Right ventricle myocardium inferior (tissue), 1 donor: ENCODE measurements around the gene SYCP2. TPM values are rescaled to one million over a fixed set of nuclear protein-coding genes. Genes with fewer than 3 reads are reported as not detected.
"Not testable (repeated sequence)": the region's sequence is repeated elsewhere in the genome, so short reads cannot be mapped to it uniquely, and the experiment has no call there.

Source experiments
- ATAC-seq: fragments of 200-7000 bp; cut with Tn5 transposase; one replicate; pipeline ENCODE4 v1.9.1; 2020; ENCODE audit warnings: mild to moderate bottlenecking, moderate library complexity
- DNase-seq: peaks from one replicate; pipeline ENCODE4 v3.0.0; 2021; ENCODE audit errors: missing footprints
- intact Hi-C: fragments of 100-400 bp; cut with DNase I; formaldehyde crosslinking; loops from one replicate; pipeline ENCODE4 v1.11.0; 2022
- total RNA-seq: library from RNA; stranded (reverse); fragmentation: NEBNext Ultra II Directional; extraction: Animal tissue kit (Norgen Biotek cat#: 25700); gene quantifications from one replicate; pipeline ENCODE4 v1.2.1, GENCODE V29; 2021
- donor health status: DM: no; HTN: yes; CAD: no; lungs with severe emphysema.

SYCP2 gene
- total RNA-seq, 1 donor from 2014 or later, result 1.4 TPM

DNA sequence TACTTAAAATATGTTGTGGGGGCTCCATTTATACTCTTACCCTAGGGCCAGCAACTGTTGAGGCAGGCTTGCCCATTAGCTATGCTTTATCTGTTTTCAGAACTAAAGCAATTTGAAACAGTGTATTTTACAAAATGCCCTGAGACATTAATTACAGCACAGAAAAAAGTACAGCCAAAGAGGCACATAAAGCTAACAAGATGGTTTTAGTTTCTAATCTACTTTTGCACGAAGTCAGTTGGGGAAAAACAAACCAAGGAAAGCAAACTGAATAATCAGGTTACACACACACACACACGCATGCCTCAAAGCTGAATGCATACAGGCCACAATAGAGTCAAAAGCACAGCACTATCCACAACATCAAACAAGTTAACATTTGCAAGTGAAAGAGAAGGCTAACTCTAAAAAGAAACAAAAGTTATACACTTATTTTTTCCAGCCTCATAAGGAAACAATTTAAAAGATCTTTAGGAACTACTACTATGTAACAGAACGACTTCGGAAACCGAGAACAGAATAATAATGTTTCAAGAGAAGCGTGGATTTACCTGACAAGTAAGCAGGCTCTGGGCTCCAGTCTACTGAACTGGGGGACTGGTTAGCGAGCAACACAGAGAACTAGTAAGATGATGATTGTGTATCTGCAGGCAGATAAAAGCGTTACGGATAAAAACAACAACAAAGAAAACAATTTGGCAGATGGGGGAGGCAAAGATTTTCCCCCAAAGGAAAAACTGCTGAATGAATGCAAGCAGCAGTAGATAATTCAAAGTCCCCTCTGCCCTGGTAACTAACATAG is 1.7 kb downstream of the SYCP2 start:
- ATAC-seq (no peak), DNase-seq (no peak)
- intact Hi-C loops, result loop anchor here (10.0 kb wide), 1 partner anchor 147 kb away; no protein-coding TSS in a partner anchor

DNA sequence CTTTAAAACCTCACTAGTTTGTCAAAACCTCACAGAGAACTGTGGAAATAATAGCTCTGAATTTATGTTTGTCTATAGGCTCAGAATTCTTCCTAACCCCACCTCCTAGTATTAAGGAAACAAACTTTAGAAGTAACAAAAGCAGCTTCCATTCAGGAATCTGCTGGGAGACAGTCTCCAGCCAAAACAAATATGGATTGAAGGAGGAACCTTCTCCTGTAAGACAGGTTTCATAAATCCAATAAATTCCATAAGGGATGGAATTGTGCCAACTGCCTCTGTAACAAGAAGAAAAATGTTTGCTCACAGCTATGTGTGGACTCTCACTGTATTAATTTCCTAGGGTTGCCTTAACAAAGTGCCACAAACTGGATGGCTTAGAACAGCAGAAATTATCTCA is 7.5 kb downstream of the SYCP2 start:
- DNase-seq (no peak), ATAC-seq (no peak)
- intact Hi-C loops, result no loop called here

DNA sequence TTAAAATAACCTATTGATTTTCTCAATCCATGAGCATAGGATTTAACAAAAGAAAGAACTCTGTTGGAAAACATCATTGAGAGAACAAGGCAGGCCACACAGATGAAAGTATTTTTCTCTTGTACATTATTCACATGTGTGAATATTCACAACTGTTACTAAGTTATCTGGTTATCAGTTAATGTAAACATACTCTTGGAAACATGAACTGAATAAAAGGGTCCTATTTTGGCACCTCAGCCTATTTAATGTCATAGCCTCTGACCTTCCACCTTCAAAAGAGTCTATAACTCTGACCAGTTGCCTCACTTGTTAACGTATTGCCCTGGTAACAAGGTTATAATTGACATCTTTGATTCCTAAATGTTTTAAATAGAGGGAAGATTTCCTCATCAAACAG is 8.1 kb downstream of the SYCP2 start:
- ATAC-seq, result no peak
- DNase-seq, result no peak
- intact Hi-C loops, result no loop called here

DNA sequence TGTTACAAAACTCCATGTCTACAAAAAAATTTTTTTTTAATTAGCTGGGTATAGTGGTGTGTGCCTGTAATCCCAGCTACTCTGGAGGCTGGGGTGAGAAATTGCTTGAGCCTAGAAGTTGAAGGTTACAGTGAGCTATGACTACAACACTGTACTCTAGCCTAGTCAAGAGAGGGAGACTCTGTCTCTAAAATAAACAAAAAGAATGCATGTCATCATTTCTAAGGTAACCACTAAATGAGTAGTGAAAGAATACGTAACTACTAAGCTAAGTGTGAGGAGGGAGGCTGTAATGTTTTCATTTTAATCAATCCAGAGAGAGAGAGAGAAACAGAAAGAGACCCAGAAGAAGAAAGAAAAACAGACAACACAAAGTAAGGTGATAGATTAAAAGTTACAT is 9.9 kb downstream of the SYCP2 start:
- DNase-seq, result no peak
- intact Hi-C loops, result no loop called here
- ATAC-seq, result no peak

DNA sequence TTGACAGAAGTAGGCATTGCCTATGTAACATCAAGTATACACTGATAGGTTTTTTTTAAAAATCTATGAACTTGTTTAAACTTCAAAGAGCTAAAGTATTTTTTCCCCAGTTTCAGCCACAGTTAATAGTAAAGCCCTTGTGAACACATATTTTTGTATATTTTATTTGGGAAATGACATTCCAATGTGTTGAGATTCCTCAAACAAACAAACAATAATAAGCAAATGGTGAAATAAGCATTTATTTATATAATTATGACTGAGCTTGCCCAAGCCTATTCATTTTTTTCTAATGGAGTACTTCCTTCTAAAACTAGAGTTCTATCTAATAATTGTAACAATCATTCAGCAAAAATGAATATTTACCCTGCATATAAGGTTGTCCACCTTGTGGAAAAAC is 12.5 kb downstream of the SYCP2 start:
- DNase-seq (no peak), ATAC-seq (no peak)
- intact Hi-C loops, result no loop called here

DNA sequence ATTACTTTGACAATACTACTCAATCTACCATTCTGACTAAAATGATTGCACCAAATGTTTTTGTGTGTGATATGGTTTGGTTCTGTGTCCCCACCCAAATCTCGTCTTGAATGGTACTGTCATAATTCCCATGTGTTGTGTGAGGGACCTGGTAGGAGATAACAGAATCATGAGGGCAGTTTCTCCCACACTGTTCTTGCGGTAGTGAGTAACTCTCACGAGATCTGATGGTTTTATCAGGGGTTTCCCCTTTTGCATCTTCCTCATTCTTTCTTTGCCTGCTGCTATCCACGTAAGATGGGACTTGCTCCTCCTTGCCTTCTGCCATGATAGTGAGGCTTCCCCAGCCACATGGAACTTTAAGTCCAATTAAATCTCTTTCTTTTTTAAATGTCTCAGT is 20.8 kb downstream of the SYCP2 start:
- no peak for DNase-seq

DNA sequence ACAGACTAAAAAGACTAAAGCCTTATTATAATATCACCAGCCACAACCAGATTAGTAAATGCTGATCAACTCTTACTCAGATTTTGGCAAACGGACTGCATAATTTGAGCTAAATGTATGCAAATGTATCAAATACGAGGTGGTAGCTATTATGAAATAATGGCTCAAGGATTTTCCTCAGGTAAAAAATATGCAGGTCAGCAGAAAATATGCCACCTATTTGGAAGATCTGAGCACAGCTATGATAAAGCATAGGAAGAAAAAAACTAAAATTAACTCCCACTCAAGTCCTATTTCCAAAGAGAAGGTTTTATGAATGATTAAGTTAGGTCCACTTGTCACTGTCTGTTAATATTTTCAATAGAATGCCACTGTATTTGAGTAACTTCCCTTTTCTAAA is 22.4 kb downstream of the SYCP2 start:
- intact Hi-C loops, result no loop called here
- ATAC-seq (no peak), DNase-seq (no peak)

More for the DNA sequence above, 20.8 kb downstream of the SYCP2 start:
- intact Hi-C loops, result no loop called here
- ATAC-seq, result no peak

DNA sequence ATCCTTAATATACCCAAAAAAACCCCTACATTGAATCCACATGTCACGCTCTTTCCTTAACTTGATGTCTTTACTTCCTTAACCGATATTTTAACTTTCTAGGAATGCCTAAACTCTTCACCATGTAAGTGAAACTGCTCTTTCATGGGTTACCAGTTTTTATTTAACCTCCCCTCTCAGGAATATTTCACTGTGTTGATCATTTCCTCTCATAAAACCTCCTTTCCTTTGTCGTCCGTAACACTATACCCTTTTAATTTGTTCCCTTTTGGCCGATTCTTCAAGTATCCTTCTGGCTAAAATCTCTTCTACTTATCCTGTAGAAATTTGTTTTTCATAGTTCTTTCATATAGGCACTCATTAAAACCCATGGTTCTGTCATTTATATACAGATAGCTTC is 24.6 kb downstream of the SYCP2 start:
- intact Hi-C loops, result no loop called here
- DNase-seq (no peak), ATAC-seq (no peak)

DNA sequence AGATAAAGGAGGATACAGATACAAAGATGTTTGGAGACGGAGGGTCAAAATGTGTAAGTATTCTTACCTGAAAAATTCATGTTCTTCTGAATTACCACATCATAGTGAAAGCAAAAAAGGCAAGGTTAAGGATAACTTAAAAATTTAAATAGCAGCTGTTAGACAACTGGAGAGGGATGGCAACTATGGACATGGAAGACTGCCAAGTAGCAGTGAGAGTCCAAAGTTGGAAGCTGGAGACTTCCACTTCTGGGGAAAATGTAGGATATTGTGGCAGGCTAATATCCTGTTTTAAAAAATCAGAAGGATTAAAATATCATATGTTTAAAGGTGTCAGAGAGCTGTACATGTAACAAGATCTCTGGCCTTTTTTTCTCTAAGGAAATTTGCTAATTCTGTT is 29.8 kb downstream of the SYCP2 start:
- ATAC-seq, result no peak
- DNase-seq, result no peak
- intact Hi-C loops, result no loop called here

DNA sequence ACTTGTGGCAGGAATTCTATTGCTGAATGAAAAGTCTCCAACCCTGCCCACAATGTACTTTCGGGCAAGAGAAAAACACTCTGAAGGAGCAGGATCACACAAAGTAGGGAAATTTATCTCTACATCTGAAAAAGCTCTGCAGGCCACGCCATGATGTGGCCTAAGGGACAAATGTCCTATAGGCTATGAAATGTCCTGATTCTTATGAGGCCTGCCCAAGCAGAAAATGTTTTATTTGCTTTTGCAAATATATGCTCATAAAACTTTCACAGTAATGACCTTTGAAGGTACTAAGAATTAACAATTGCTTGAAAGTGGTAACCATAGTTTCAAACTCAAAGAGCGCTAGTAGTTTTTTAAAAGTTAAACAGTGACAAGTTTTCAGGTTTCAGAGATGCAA is 31.0 kb downstream of the SYCP2 start:
- intact Hi-C loops, result no loop called here
- DNase-seq (no peak), ATAC-seq (no peak)

DNA sequence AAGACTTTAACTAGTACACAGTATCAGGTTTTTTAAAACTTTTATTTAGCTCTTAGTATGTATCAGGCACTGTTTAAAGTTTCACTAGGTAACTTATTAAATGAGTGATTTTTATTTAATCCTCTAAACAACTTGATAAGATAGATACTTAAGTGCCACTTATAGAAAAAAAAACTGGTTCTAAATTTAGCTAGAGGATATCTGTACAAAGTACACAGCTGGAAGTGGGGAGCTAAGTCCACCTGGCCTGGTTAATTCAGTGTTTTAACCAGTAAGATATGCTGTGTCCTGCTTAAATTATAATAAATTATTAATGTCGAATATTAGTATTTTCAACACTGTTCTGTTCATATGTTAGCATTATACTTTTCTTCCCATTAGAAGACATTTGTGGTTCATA is 37.5 kb downstream of the SYCP2 start:
- no peak for DNase-seq
- intact Hi-C loops, result no loop called here
- no peak for ATAC-seq

DNA sequence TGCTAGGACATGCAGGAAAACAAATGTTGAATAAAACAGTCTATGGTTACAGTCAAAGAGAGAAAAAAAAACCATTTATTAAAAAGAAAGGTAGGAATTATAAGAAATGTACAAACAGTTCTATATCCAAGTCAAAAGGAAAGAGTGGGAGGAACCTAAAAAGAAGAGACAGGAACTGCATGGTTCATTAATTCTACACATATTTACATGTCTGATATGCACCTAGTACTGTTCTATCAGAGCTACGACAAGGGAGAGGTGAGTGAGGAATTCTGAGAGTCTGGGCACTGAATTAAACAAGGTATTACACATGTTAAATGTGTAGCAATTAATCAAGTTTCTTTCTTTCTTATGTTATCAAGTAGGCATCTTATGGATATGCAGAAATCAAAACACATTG is 41.9 kb downstream of the SYCP2 start:
- DNase-seq (no peak), ATAC-seq (no peak)
- intact Hi-C loops, result no loop called here

DNA sequence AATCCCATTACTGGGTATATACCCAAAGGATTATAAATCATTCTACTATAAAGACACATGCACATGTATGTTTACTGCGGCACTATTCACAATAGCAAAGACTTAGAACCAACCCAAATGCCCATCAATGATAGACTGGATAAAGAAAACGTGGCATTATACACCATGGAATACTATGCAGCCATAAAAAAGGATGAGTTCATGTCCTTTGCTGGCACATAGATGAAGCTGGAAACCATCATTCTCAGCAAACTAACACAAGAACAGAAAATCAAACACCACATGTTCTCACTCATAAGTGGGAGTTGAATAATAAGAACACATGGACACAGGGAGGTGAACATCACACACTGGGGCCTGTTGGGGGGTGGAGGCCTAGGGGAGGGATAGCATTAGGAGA is 43.4 kb downstream of the SYCP2 start:
- intact Hi-C loops, ATAC-seq, DNase-seq: not testable (repeated sequence)

DNA sequence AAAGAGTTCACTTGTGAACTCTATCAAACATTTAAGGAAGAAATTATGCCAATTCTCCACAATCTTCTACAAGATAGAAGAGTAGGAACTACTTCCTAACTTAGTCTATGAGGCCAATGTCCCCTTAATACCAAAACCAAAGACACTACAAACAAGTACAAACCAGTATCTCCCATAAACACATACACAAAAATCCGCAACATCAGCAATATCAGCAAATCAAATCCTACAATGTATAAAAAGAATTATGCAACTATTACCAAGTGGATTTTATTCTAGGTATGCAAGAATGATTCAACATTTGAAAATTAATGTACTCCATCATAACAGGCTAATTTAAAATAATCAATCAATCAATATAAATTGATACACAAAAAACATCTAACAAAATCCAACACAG is 45.4 kb downstream of the SYCP2 start:
- ATAC-seq, result no peak
- intact Hi-C loops, result no loop called here
- no peak for DNase-seq

DNA sequence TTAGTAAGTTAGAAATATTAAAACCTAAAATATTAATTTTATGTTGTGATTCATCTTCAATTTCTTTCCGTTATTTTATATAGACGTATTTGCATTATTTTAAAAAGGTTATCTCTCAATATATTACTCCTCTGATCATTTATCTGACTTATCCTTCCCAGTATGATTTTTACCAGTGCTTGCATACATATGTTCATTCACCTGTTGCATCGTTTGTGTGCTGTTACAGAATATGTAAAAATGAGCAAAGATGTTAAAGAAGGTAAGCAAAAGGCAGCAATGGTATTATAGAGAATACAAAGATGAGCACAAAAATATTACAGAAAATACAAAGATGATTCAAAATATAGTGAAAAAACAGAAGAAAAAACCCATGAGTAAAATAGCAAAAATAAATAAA is 48.9 kb downstream of the SYCP2 start:
- no peak for ATAC-seq
- intact Hi-C loops, result no loop called here
- no peak for DNase-seq

DNA sequence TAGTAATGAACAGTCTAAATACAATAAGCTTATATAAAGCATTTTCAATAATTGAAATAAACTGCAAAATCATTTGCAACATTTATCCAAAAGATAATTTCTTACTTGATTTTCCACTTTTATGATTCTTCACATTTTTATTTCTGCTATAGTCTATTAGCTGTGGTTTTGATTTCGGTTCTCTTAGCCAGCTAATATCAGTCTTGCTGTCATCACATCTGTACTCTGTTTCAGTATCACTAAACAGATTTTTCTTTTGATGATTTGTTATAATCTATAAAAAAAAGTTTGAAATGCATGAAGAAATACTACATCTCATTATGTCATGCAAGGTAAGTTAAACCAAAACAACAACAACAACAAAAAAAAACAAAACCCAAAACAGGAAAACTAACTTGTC is 53.2 kb downstream of the SYCP2 start:
- intact Hi-C loops, result no loop called here
- DNase-seq (no peak), ATAC-seq (no peak)

DNA sequence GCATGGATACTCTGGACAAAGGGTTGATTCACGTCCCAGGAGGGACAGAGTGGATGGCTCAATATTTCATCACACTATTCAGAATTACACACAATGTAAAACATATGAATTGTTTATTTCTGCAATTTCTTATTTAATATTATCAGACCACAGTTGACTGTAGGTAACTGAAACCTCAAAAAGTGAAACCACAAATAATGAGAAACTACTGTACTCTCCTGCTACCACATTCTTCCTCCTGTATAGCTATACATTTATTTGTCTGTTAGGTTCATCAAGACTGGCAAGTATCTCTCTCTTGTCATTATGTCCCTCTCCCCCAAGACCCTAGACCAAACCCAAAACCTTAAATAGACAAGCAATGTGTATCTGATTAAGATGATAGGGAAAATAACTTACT is 60.0 kb downstream of the SYCP2 start:
- ATAC-seq (no peak), DNase-seq (no peak)
- intact Hi-C loops, result no loop called here

DNA sequence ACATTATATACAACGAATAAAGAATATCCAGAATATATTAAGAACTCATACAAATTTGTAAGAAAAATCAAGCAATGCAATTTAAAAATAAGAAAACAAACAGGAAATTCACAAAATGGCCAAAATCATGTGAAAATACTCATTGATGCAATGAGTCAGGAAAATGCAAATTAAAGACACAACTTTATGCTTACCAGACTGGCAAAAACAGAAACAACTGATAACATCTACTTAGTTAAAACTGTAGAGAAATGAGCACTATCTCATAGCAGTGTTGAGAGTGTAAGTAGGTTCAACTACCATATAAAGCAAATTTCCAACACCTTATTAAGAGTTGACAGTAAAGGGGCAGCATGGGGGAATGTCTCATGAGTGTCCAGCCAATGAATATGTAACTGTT is 62.3 kb downstream of the SYCP2 start:
- intact Hi-C loops, result no loop called here
- no peak for ATAC-seq
- no peak for DNase-seq

DNA sequence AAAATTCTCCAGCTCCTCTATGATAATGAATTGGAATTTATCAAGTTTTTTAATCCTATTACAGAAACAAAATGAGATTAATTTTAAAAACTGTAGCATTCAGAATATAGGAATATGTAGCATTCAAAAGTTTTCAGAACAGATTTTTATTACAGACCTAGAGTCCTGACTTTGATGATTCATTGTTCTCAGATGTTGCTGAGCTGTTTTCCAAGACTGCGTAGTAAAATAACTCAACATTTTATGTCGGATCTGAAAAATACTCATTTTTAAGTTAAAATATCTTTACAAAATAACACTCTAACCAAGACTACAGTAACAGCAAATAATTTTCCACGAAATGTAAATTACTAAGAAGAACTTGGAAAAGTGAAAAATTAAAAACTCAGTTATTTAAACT is 67.1 kb downstream of the SYCP2 start:
- DNase-seq (no peak), ATAC-seq (no peak)
- intact Hi-C loops, result no loop called here

DNA sequence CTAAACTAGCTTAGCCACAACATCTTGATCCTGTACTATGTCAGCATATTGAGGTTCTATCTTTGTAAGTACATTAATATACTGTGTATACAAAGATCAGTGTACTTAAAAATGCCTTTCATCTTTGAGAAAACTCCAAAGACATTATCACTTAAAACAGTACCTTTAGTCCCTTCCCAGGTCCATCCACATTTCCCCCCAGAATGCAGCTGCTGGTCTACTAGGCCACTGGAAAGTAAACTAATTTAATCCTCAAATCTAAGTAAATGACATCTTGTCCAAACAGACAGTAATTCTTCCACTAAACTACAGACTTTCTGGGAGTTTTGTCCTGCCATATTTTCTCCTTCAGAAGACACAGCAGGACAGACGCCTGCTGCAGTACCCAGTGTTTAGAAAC is 68.7 kb downstream of the SYCP2 start:
- DNase-seq (no peak), ATAC-seq (no peak)
- intact Hi-C loops, result no loop called here

DNA sequence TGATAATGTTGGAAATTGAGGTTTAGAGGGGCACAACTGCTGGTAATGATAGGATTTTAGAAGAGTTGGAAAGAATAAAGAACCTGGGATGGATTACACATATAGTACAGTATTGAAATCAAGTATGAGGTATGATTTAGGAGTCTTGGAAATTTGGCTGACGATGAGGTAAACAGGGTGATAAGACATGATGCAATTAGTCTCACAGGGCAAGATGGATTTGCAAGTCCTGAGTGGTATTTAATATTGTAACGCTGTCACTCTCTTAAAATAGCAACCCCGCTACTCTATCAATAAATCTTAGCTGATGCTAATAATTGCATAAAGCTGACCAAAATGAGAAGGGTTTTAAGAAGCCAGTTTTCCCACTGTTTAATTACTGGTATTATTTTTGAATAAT is 70.4 kb downstream of the SYCP2 start:
- ATAC-seq, result no peak

More for the DNA sequence above, 70.4 kb downstream of the SYCP2 start:
- no peak for DNase-seq
- intact Hi-C loops, result no loop called here
